Tibial artery (tissue), 4 donors: Measurements from ENCODE around the gene UTRN.

Experiments used
- DNase-seq, 2 donors: peaks; one replicate each; pipeline ENCODE4 v3.0.0-alpha.2; 2019
- H3K27ac ChIP-seq, 2 donors: fragments of 200-600 bp; sonication (generic) in 1 of 2; 1 replicate in 1 of 2; 2 replicates in 1 of 2; pipeline ENCODE4 v1.5.1; 2018 to 2019; ENCODE audit warnings: mild to moderate bottlenecking in 1 of 2
- H3K27me3 ChIP-seq, 2 donors: fragments of 200-600 bp; sonication (generic) in 1 of 2; one replicate each; pipeline versions ENCODE4 v1.5.1 to v1.6.0; 2016 to 2019
- H3K36me3 ChIP-seq, 3 donors: fragments of 200-600 bp; sonication (generic) in 2 of 3; one replicate each; pipeline ENCODE4 v1.5.1; 2016 to 2019; ENCODE audit warnings: mild to moderate bottlenecking in 2 of 3
- H3K4me1 ChIP-seq, 4 donors: fragments of 200-600 bp; sonication (generic) in 2 of 4; 1 replicate in 3 of 4; 2 replicates in 1 of 4; pipeline ENCODE4 v1.5.1; 2016 to 2019
- H3K4me3 ChIP-seq, 2 donors: fragments of 200-600 bp; sonication (generic) in 1 of 2; 1 replicate in 1 of 2; 2 replicates in 1 of 2; pipeline ENCODE4 v1.5.1; 2018 to 2019; ENCODE audit warnings: mild to moderate bottlenecking in 2 of 2
- H3K9me3 ChIP-seq, 3 donors: fragments of 200-600 bp; sonication (generic) in 1 of 3; one replicate each; pipeline ENCODE4 v1.5.1; 2016 to 2019
- CTCF ChIP-seq, 2 experiments: fragments of 200-600 bp in 1 of 2; fragments of 450-650 bp in 1 of 2; IDR thresholded peaks; one replicate each; pipeline ENCODE4 v1.5.1; 2017 to 2019; ENCODE audit warnings: antibody characterized with exemption in 2 of 2, mild to moderate bottlenecking in 1 of 2, moderate library complexity in 1 of 2
- intact Hi-C: fragments of 100-400 bp; cut with DNase I; formaldehyde crosslinking; loops from one replicate; pipeline ENCODE4 v1.15.0; 2023; ENCODE audit warnings: low total_unique reads

Gene UTRN

GRCh38 chr6:144297511-144298100, 12.5 kb downstream of the UTRN start:
- no peaks in the 10 kb centered on the region for H3K27me3 ChIP-seq
- no peak overlapping the region for H3K4me3 ChIP-seq
- peaks cover 0 to 6% (median 6%) of the 10 kb centered on the region in 3 donors for H3K36me3 ChIP-seq
- H3K27ac ChIP-seq: peak overlapping the region; percentile 44 to 61
- peaks cover 0 to 75% (median 26%) of the 10 kb centered on the region in 4 donors for H3K4me1 ChIP-seq
- intact Hi-C loops: no loop called here
- DNase-seq: no peak
- TF ChIP-seq CTCF (IDR thresholded peaks at IDR 0.05): no peak
- no peaks in the 10 kb centered on the region for H3K9me3 ChIP-seq

GRCh38 chr6:144298194-144298593, 13.1 kb downstream of the UTRN start:
- Histone ChIP-seq H3K27ac (peak overlapping the region; percentile 44 to 61), H3K9me3 (no peaks in the 10 kb centered on the region), H3K36me3 (peaks cover 0 to 6% (median 6%) of the 10 kb centered on the region in 3 donors), H3K4me1 (peaks cover 0 to 70% (median 26%) of the 10 kb centered on the region in 4 donors), H3K4me3 (no peak overlapping the region), H3K27me3 (no peaks in the 10 kb centered on the region)
- no peak for DNase-seq
- no peak for TF ChIP-seq CTCF (IDR thresholded peaks at IDR 0.05)
- intact Hi-C loops: no loop called here

- peaks cover 0 to 6% (median 6%) of the 10 kb centered on the region in 3 donors for H3K36me3 ChIP-seq
- no peak overlapping the region for H3K4me3 ChIP-seq
- H3K27me3 ChIP-seq: no peaks in the 10 kb centered on the region
- no peak for TF ChIP-seq CTCF (IDR thresholded peaks at IDR 0.05)
- no peaks in the 10 kb centered on the region for H3K9me3 ChIP-seq
- DNase-seq: no peak
- peaks cover 0 to 63% (median 26%) of the 10 kb centered on the region in 4 donors for H3K4me1 ChIP-seq
- peak overlapping the region in 1 of 2 donors; percentile 44 for H3K27ac ChIP-seq
- intact Hi-C loops: no loop called here
Measured at GRCh38 chr6:144298916-144299315, 13.8 kb downstream of the UTRN start.

GRCh38 chr6:144302701-144303372, 17.7 kb downstream of the UTRN start:
- intact Hi-C loops: no loop called here
- peaks cover 0 to 41% (median 5%) of the 10 kb centered on the region in 4 donors for H3K4me1 ChIP-seq
- no peak for TF ChIP-seq CTCF (IDR thresholded peaks at IDR 0.05)
- H3K36me3 ChIP-seq: peaks cover 0 to 6% (median 0%) of the 10 kb centered on the region in 3 donors
- no peaks in the 10 kb centered on the region for H3K27me3 ChIP-seq
- no peak overlapping the region for H3K4me3 ChIP-seq
- no peaks in the 10 kb centered on the region for H3K9me3 ChIP-seq
- H3K27ac ChIP-seq: no peak overlapping the region
- no peak for DNase-seq

GRCh38 chr6:144304223-144304848, 19.2 kb downstream of the UTRN start:
- H3K4me1 ChIP-seq: peaks cover 0 to 26% (median 2%) of the 10 kb centered on the region in 4 donors
- no peaks in the 10 kb centered on the region for H3K9me3 ChIP-seq
- no peak overlapping the region for H3K27ac ChIP-seq
- TF ChIP-seq CTCF (IDR thresholded peaks at IDR 0.05): no peak
- DNase-seq: no peak
- intact Hi-C loops: no loop called here
- H3K27me3 ChIP-seq: no peaks in the 10 kb centered on the region
- no peak overlapping the region for H3K4me3 ChIP-seq
- peaks cover 10 to 17% (median 13%) of the 10 kb centered on the region in 3 donors for H3K36me3 ChIP-seq
